ENCODE results near the gene DCD.

The DCD gene

DNA sequence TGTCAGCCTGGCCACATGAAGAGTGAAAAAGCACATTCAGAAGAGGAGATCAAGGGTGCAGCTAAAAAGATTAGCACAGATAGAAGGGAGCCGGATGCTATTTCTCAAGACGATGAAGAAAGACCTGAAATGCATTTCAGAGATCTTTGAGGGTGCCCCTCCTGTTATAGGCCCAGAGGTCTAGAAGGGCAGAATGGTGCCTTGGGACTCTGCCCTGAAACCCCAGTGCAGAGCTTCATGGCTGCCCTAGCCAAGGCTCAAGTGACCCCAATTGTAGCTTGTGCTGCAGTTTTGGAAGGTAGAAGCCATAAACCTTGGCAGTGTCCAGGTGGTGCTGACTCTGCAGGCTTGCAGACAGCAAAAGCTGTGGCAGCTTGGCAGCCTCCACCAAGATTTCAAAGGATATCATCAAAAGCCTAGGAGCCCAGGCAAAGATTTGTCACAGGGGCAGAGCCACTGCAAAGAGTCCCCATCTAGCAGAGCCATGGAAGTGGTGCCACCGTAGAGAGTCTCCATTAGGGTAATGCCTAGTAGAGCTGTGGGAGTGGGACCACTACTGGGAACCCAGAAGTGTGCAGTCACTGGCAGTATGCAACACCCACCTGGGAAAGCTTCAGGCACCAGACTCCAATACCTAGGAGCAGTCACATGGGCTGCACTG lies 19.8 kb downstream of the DCD start:
- H3K27me3 ChIP-seq (ENCODE audit: insufficient read depth, low read length, poor library complexity), result peaks cover 5% of the 10 kb centered on the region
- no peak overlapping the region for H3K27ac ChIP-seq (ENCODE audit: low read length)
- TF ChIP-seq, protein P1, sequence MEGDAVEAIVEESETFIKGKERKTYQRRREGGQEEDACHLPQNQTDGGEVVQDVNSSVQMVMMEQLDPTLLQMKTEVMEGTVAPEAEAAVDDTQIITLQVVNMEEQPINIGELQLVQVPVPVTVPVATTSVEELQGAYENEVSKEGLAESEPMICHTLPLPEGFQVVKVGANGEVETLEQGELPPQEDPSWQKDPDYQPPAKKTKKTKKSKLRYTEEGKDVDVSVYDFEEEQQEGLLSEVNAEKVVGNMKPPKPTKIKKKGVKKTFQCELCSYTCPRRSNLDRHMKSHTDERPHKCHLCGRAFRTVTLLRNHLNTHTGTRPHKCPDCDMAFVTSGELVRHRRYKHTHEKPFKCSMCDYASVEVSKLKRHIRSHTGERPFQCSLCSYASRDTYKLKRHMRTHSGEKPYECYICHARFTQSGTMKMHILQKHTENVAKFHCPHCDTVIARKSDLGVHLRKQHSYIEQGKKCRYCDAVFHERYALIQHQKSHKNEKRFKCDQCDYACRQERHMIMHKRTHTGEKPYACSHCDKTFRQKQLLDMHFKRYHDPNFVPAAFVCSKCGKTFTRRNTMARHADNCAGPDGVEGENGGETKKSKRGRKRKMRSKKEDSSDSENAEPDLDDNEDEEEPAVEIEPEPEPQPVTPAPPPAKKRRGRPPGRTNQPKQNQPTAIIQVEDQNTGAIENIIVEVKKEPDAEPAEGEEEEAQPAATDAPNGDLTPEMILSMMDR (IDR thresholded peaks at IDR 0.05; ENCODE audit: borderline replicate concordance, extremely low read depth, low read length, poor library complexity, severe bottlenecking), result no peak
- TF ChIP-seq EZH2 (IDR thresholded peaks at IDR 0.05; ENCODE audit: borderline replicate concordance, low read depth, low read length, severe bottlenecking), result no peak
- H2AFZ ChIP-seq (ENCODE audit: low read depth, low read length), result no peak overlapping the region
- no peak for ATAC-seq (ENCODE audit: insufficient read depth, low read depth)
- H3K4me3 ChIP-seq (ENCODE audit: low read depth in 1 of 2, low read length in 2 of 2), result no peak overlapping the region
- H3K4me1 ChIP-seq (ENCODE audit: insufficient read depth, low read length), result no peaks in the 10 kb centered on the region
- no peak for DNase-seq
- no peaks in the 10 kb centered on the region for H3K79me2 ChIP-seq (ENCODE audit: insufficient read depth, low read length)
- H3K36me3 ChIP-seq (ENCODE audit: insufficient read depth, low read length), result no peaks in the 10 kb centered on the region
- no peak overlapping the region for H3K4me2 ChIP-seq (ENCODE audit: insufficient read depth, low read length)
- no peaks in the 10 kb centered on the region for H4K20me1 ChIP-seq (ENCODE audit: insufficient read depth, low read length)
- no peak overlapping the region for H3K9ac ChIP-seq (ENCODE audit: low read depth, low read length)
- H3K9me3 ChIP-seq (ENCODE audit: insufficient read depth, low read length, severe bottlenecking), result peaks cover 14% of the 10 kb centered on the region

DNA sequence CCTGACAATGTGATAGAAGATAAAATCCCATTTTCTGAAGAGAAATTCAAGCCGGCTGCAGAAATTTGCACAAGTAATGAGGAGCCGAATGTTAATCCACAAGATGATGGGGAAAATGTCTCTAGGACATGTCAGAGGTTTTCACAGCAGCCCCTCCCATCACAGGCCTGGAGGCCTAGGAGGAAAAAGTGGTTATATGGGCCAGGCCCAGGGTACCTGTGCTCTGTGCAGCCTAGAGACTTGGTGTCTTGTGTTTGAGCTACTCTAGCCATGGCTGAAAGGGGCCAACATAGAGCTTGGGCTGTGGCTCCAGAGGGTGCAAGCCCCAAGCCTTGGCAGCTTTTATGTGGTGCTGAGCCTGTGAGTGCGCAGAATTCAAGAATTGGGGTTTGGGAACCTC lies 20.9 kb downstream of the DCD start:
- Histone ChIP-seq H3K79me2 (ENCODE audit: insufficient read depth, low read length) (no peaks in the 10 kb centered on the region), H3K27ac (ENCODE audit: low read length) (no peak overlapping the region), H3K36me3 (ENCODE audit: insufficient read depth, low read length) (no peaks in the 10 kb centered on the region), H3K9me3 (ENCODE audit: insufficient read depth, low read length, severe bottlenecking) (peaks cover 14% of the 10 kb centered on the region), H3K27me3 (ENCODE audit: insufficient read depth, low read length, poor library complexity) (peaks cover 8% of the 10 kb centered on the region), H3K4me1 (ENCODE audit: insufficient read depth, low read length) (no peaks in the 10 kb centered on the region), H2AFZ (ENCODE audit: low read depth, low read length) (no peak overlapping the region), H3K4me2 (ENCODE audit: insufficient read depth, low read length) (no peak overlapping the region), H4K20me1 (ENCODE audit: insufficient read depth, low read length) (no peaks in the 10 kb centered on the region), H3K9ac (ENCODE audit: low read depth, low read length) (no peak overlapping the region), H3K4me3 (ENCODE audit: low read depth in 1 of 2, low read length in 2 of 2) (no peak overlapping the region)
- no peak for DNase-seq
- no peak for TF ChIP-seq EZH2 (IDR thresholded peaks at IDR 0.05; ENCODE audit: borderline replicate concordance, low read depth, low read length, severe bottlenecking)
- TF ChIP-seq, protein P1 (IDR thresholded peaks at IDR 0.05; ENCODE audit: borderline replicate concordance, extremely low read depth, low read length, poor library complexity, severe bottlenecking), result no peak
- ATAC-seq (ENCODE audit: insufficient read depth, low read depth), result no peak

DNA sequence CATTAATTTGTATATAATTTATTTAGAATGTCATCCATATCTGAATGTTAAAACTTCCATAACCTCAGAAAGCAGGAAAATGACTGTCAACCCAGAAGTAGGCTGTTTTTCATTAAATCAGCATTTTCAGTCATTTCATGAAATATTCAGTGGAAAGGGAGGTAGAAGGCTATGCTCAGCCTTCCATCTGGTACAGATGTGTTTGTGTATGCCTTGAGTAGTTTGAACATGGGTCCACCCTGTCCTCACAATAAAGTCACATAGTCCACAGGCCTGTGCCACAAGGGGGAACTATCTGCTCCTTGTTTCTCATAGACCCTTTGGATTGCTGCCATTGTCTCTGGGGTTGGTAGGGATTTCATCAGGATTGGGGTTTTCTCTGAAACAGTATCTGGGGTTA lies 22.6 kb downstream of the DCD start:
- Histone ChIP-seq H3K9ac (ENCODE audit: low read depth, low read length) (no peak overlapping the region), H3K27me3 (ENCODE audit: insufficient read depth, low read length, poor library complexity) (peaks cover 8% of the 10 kb centered on the region), H3K4me3 (ENCODE audit: low read depth in 1 of 2, low read length in 2 of 2) (no peak overlapping the region), H2AFZ (ENCODE audit: low read depth, low read length) (no peak overlapping the region), H3K36me3 (ENCODE audit: insufficient read depth, low read length) (no peaks in the 10 kb centered on the region), H3K4me1 (ENCODE audit: insufficient read depth, low read length) (no peaks in the 10 kb centered on the region), H3K79me2 (ENCODE audit: insufficient read depth, low read length) (no peaks in the 10 kb centered on the region), H3K4me2 (ENCODE audit: insufficient read depth, low read length) (no peak overlapping the region), H3K27ac (ENCODE audit: low read length) (no peak overlapping the region), H4K20me1 (ENCODE audit: insufficient read depth, low read length) (no peaks in the 10 kb centered on the region), H3K9me3 (ENCODE audit: insufficient read depth, low read length, severe bottlenecking) (peaks cover 14% of the 10 kb centered on the region)
- DNase-seq (no peak), ATAC-seq (ENCODE audit: insufficient read depth, low read depth) (no peak)
- TF ChIP-seq EZH2 (IDR thresholded peaks at IDR 0.05; ENCODE audit: borderline replicate concordance, low read depth, low read length, severe bottlenecking), result no peak
- TF ChIP-seq, protein P1 (IDR thresholded peaks at IDR 0.05; ENCODE audit: borderline replicate concordance, extremely low read depth, low read length, poor library complexity, severe bottlenecking), result no peak
